GM18520 (cell line): ENCODE measurements around the gene DUSP15.
"Not testable (repeated sequence)": the region's sequence is repeated elsewhere in the genome, so short reads cannot be mapped to it uniquely, and the experiment has no call there.

Experiments used
- ATAC-seq: cut with Tn5 transposase; IDR thresholded peaks from one replicate; pipeline ENCODE4 v1.9.1; 2021; ENCODE audit not compliant: unreplicated experiment

DUSP15 gene

GRCh38 chr20:31840906-31841816, 29.2 kb downstream of the DUSP15 start:
- no peak for ATAC-seq

GRCh38 chr20:31839782-31840487, 30.4 kb downstream of the DUSP15 start:
- no peak for ATAC-seq

- ATAC-seq, result no peak
Measured at GRCh38 chr20:31838646-31839292, 31.6 kb downstream of the DUSP15 start.

- no peak for ATAC-seq
Measured at GRCh38 chr20:31837896-31838397, 32.4 kb downstream of the DUSP15 start.

- ATAC-seq, result no peak
Measured at GRCh38 chr20:31836853-31837608, 33.3 kb downstream of the DUSP15 start.

- ATAC-seq, result peak; percentile 76
Measured at GRCh38 chr20:31835977-31836852, 34.1 kb downstream of the DUSP15 start.

GRCh38 chr20:31835554-31835953, 34.8 kb downstream of the DUSP15 start:
- no peak for ATAC-seq

- no peak for ATAC-seq
Measured at GRCh38 chr20:31833931-31834521, 36.3 kb downstream of the DUSP15 start.

GRCh38 chr20:31833130-31833930, 37.0 kb downstream of the DUSP15 start:
- no peak for ATAC-seq

- ATAC-seq, result no peak
Measured at GRCh38 chr20:31831771-31832306, 38.5 kb downstream of the DUSP15 start.

GRCh38 chr20:31831211-31831610, 39.1 kb downstream of the DUSP15 start:
- no peak for ATAC-seq

- no peak for ATAC-seq
Measured at GRCh38 chr20:31830406-31830981, 39.8 kb downstream of the DUSP15 start.

- ATAC-seq, result no peak
Measured at GRCh38 chr20:31829731-31830130, 40.6 kb downstream of the DUSP15 start.

GRCh38 chr20:31828016-31828415, 42.3 kb downstream of the DUSP15 start:
- not testable (repeated sequence) for ATAC-seq

- no peak for ATAC-seq
Measured at GRCh38 chr20:31827059-31827458, 43.3 kb downstream of the DUSP15 start.

- no peak for ATAC-seq
Measured at GRCh38 chr20:31826074-31826473, 44.3 kb downstream of the DUSP15 start.

GRCh38 chr20:31824554-31825313, 45.6 kb downstream of the DUSP15 start:
- ATAC-seq, result no peak
